B cell (primary cell): Measurements from ENCODE around the gene ART4. TPM values are rescaled to one million over a fixed set of nuclear protein-coding genes. Genes with fewer than 3 reads are reported as not detected.

Source experiments
- ATAC-seq: fragments of 200-7000 bp; cut with Tn5 transposase; one replicate; pipeline ENCODE4 v1.10.0; 2021; ENCODE audit warnings: low read depth, mild to moderate bottlenecking, moderate number of reproducible peaks, moderate library complexity
- CTCF ChIA-PET: fragments of 350-600 bp; sonication (Branson Sonifier 250); formaldehyde crosslinking; loops from one replicate; lab custom pipeline; 2021; ENCODE audit warnings: antibody characterized with exemption, inconsistent platforms; lab: Charles Lee
- POLR2A ChIA-PET: fragments of 350-600 bp; sonication (Branson Sonifier 250); formaldehyde crosslinking; loops from one replicate; lab custom pipeline; 2021; ENCODE audit warnings: antibody characterized with exemption; lab: Charles Lee
- DNase-seq: peaks from one replicate; pipeline ENCODE4 v3.0.0; 2013
- H2AFZ ChIP-seq: 2 replicates; pipeline ENCODE4 v1.6.1; 2012; ENCODE audit warnings: mild to moderate bottlenecking, low read depth, low read length; ENCODE audit not compliant: insufficient read depth, poor library complexity, severe bottlenecking
- H3K27ac ChIP-seq, 2 donors: 1 replicate in 1 of 2; 2 replicates in 1 of 2; pipeline ENCODE4 v1.5.1; 2012 to 2013; ENCODE audit warnings: low read length in 2 of 2, mild to moderate bottlenecking in 2 of 2, moderate library complexity in 1 of 2
- H3K27me3 ChIP-seq, 4 experiments: fragments of 200-600 bp in 1 of 4; sonication (generic) in 1 of 4; replicated peaks in 1 of 4; 1 replicate in 2 of 4; 2 replicates in 2 of 4; pipeline versions ENCODE4 v1.6.1 to v1.7.0; 2013 to 2016; ENCODE audit warnings: low read length in 3 of 4, mild to moderate bottlenecking in 2 of 4, mixed read lengths in 1 of 4, moderate library complexity in 1 of 4; ENCODE audit not compliant: insufficient read depth in 4 of 4, control insufficient read depth in 3 of 4; ENCODE audit errors: control extremely low read depth in 1 of 4
- H3K36me3 ChIP-seq, 2 experiments: replicated peaks in 1 of 2; 1 replicate in 1 of 2; 2 replicates in 1 of 2; pipeline versions ENCODE4 v1.6.1 to v1.7.1; 2013; ENCODE audit warnings: low read length in 1 of 2; ENCODE audit not compliant: insufficient read depth in 2 of 2, control insufficient read depth in 1 of 2; ENCODE audit errors: control extremely low read depth in 1 of 2, extremely low read depth in 1 of 2
- H3K4me1 ChIP-seq, 2 donors: fragments of 200-600 bp in 1 of 2; sonication (generic) in 1 of 2; 1 replicate in 1 of 2; 2 replicates in 1 of 2; pipeline versions ENCODE4 v1.5.1 to v1.6.1; 2013 to 2017; ENCODE audit warnings: low read length in 2 of 2; ENCODE audit not compliant: control insufficient read depth in 2 of 2, insufficient read depth in 2 of 2
- H3K4me2 ChIP-seq: replicated peaks from 2 replicates; pipeline ENCODE3; 2012; ENCODE audit warnings: mild to moderate bottlenecking, low read depth, low read length; ENCODE audit not compliant: poor library complexity, severe bottlenecking
- H3K4me3 ChIP-seq, 5 experiments: fragments of 200-600 bp in 1 of 5; sonication (generic) in 1 of 5; 1 replicate in 3 of 5; 2 replicates in 2 of 5; pipeline versions ENCODE4 v1.5.1 to v1.7.0; 2011 to 2016; ENCODE audit warnings: low read length in 4 of 5, mild to moderate bottlenecking in 4 of 5, low read depth in 2 of 5, control low read depth in 1 of 5, moderate library complexity in 1 of 5; ENCODE audit not compliant: insufficient read depth in 1 of 5; ENCODE audit errors: control extremely low read depth in 1 of 5, extremely low read depth in 1 of 5
- H3K79me2 ChIP-seq: fragments of 200-600 bp; sonication (generic); one replicate; pipeline ENCODE4 v1.6.0; 2016; ENCODE audit warnings: low read length; ENCODE audit not compliant: control insufficient read depth, insufficient read depth
- H3K9ac ChIP-seq: fragments of 200-600 bp; sonication (generic); 2 replicates; pipeline ENCODE4 v1.6.1; 2017; ENCODE audit warnings: mild to moderate bottlenecking, low read length, moderate library complexity
- H3K9me3 ChIP-seq, 3 donors: one replicate each; pipeline versions ENCODE4 v1.6.1 to v1.7.1; 2013; ENCODE audit warnings: low read length in 2 of 3; ENCODE audit not compliant: control insufficient read depth in 2 of 3, insufficient read depth in 1 of 3; ENCODE audit errors: control extremely low read depth in 1 of 3
- H4K20me1 ChIP-seq: 2 replicates; pipeline ENCODE4 v1.6.0; 2012; ENCODE audit warnings: mild to moderate bottlenecking, low read length; ENCODE audit not compliant: insufficient read depth, control insufficient read depth, poor library complexity, severe bottlenecking
- H3K27ac Mint-ChIP-seq: one replicate; pipeline ENCODE4 v1.8.0; 2021; ENCODE audit warnings: mixed read lengths
- H3K27me3 Mint-ChIP-seq: one replicate; pipeline ENCODE4 v1.8.0; 2021; ENCODE audit warnings: mixed read lengths
- H3K4me1 Mint-ChIP-seq: one replicate; pipeline ENCODE4 v1.8.0; 2021; ENCODE audit warnings: mixed read lengths
- H3K4me3 Mint-ChIP-seq: one replicate; pipeline ENCODE4 v1.8.0; 2021; ENCODE audit warnings: mixed read lengths
- H3K9me3 Mint-ChIP-seq: one replicate; pipeline ENCODE4 v1.8.0; 2022; ENCODE audit warnings: mixed read lengths; ENCODE audit not compliant: insufficient read depth
- CTCF ChIP-seq: fragments of 200-600 bp; IDR thresholded peaks from one replicate; pipeline ENCODE4 v1.8.0; 2022; ENCODE audit warnings: antibody characterized with exemption, mild to moderate bottlenecking
- EZH2 ChIP-seq: IDR thresholded peaks from 2 replicates; pipeline ENCODE4 v1.6.1; 2012; ENCODE audit warnings: borderline replicate concordance, low read depth, mild to moderate bottlenecking, moderate library complexity, low read length; ENCODE audit not compliant: insufficient read depth, poor library complexity, severe bottlenecking
- WGBS: methylation state at CpG from one replicate; pipeline ENCODE4 v1.1.5; 2013; ENCODE audit warnings: missing lambda C conversion rate; ENCODE audit not compliant: insufficient coverage; 5-methylcytosine and 5-hydroxymethylcytosine counted together
- intact Hi-C: fragments of 100-400 bp; cut with micrococcal nuclease; formaldehyde crosslinking; loops from one replicate; pipeline ENCODE4 v1.10.0; 2022
- polyA plus RNA-seq: library from polyadenylated mRNA; depleted of rRNA; stranded (reverse); fragments of >200 nt; gene quantifications from 2 replicates; pipeline ENCODE4 v1.2.3, GENCODE V29; 2012
- total RNA-seq, 2 donors: library from RNA; stranded (reverse); fragments of 120-200 nt in 1 of 2; gene quantifications; 1 replicate in 1 of 2; 2 replicates in 1 of 2; pipeline versions ENCODE4 v1.2.3 to v1.2.4, GENCODE V29; 2013 to 2022

Gene ART4
- total and polyA plus RNA-seq, 2 donors (not counting 1 experiment from before 2014, with no cell fraction given), result not detected

GRCh38 chr12:14841761-14842160, 1.6 kb downstream of the ART4 start:
- Mint-ChIP-seq H3K9me3 (no peaks in the 10 kb centered on the region), H3K27ac (no peak overlapping the region), H3K4me3 (no peak overlapping the region), H3K4me1 (peaks cover 9% of the 10 kb centered on the region), H3K27me3 (peaks cover 16% of the 10 kb centered on the region)
- Histone ChIP-seq H4K20me1 (no peaks in the 10 kb centered on the region), H3K36me3 (no peaks in the 10 kb centered on the region), H3K4me2 (no peak overlapping the region), H3K4me1 (peaks cover 0 to 4% of the 10 kb centered on the region in 2 donors), H3K79me2 (no peaks in the 10 kb centered on the region), H3K27me3 (no peaks in the 10 kb centered on the region), H3K9ac (no peak overlapping the region), H3K4me3 (no peak overlapping the region), H3K9me3 (peaks cover 0 to 1% (median 0%) of the 10 kb centered on the region in 3 donors), H2AFZ (no peak overlapping the region), H3K27ac (no peak overlapping the region)
- no peak for TF ChIP-seq CTCF
- no peak for TF ChIP-seq EZH2
- DNase-seq (no peak), ATAC-seq (no peak)
- WGBS, result 100% methylated on average over 2 of the region's 3 CpGs
- intact Hi-C loops, result no loop called here
- ChIA-PET POLR2A (no interaction called here), CTCF (interaction anchor here (1.6 kb wide), 1 partner anchor 154 kb away, joined by 4 read pairs; no protein-coding TSS in a partner anchor)

GRCh38 chr12:14840616-14841015, 2.7 kb downstream of the ART4 start:
- Histone ChIP-seq H3K36me3 (no peaks in the 10 kb centered on the region), H3K79me2 (no peaks in the 10 kb centered on the region), H3K9ac (no peak overlapping the region), H3K27ac (no peak overlapping the region), H4K20me1 (no peaks in the 10 kb centered on the region), H2AFZ (no peak overlapping the region), H3K9me3 (peaks cover 0 to 1% (median 0%) of the 10 kb centered on the region in 3 donors), H3K4me1 (peaks cover 0 to 4% of the 10 kb centered on the region in 2 donors), H3K27me3 (peaks cover 0 to 3% (median 0%) of the 10 kb centered on the region in 4 experiments), H3K4me3 (no peak overlapping the region), H3K4me2 (no peak overlapping the region)
- 89% methylated on average over 3 of the region's 4 CpGs for WGBS
- TF ChIP-seq EZH2, result no peak
- no peak for TF ChIP-seq CTCF
- H3K27ac Mint-ChIP-seq, result no peak overlapping the region
- POLR2A ChIA-PET, result interaction anchor here (0.6 kb wide), 1 partner anchor 147 kb away, joined by 3 read pairs; no protein-coding TSS in a partner anchor
- H3K4me1 Mint-ChIP-seq, result peaks cover 7% of the 10 kb centered on the region
- peaks cover 24% of the 10 kb centered on the region for H3K27me3 Mint-ChIP-seq
- DNase-seq (no peak), ATAC-seq (no peak)
- no peaks in the 10 kb centered on the region for H3K9me3 Mint-ChIP-seq
- CTCF ChIA-PET, result interaction anchor here (0.6 to 1.6 kb wide), 3 partner anchors 11 to 381 kb away, joined by 3 to 4 read pairs (median 3); partner anchors contain the start of gene RERG
- no peak overlapping the region for H3K4me3 Mint-ChIP-seq
- intact Hi-C loops, result no loop called here
